ENCODE measurements around the gene IL4R. TPM values are rescaled to one million over a fixed set of nuclear protein-coding genes. Genes with fewer than 3 reads are reported as not detected.

The IL4R gene
- total RNA-seq, 3 donors from 2014 or later, result 18.7 to 53.4 (median 51.8) TPM

DNA sequence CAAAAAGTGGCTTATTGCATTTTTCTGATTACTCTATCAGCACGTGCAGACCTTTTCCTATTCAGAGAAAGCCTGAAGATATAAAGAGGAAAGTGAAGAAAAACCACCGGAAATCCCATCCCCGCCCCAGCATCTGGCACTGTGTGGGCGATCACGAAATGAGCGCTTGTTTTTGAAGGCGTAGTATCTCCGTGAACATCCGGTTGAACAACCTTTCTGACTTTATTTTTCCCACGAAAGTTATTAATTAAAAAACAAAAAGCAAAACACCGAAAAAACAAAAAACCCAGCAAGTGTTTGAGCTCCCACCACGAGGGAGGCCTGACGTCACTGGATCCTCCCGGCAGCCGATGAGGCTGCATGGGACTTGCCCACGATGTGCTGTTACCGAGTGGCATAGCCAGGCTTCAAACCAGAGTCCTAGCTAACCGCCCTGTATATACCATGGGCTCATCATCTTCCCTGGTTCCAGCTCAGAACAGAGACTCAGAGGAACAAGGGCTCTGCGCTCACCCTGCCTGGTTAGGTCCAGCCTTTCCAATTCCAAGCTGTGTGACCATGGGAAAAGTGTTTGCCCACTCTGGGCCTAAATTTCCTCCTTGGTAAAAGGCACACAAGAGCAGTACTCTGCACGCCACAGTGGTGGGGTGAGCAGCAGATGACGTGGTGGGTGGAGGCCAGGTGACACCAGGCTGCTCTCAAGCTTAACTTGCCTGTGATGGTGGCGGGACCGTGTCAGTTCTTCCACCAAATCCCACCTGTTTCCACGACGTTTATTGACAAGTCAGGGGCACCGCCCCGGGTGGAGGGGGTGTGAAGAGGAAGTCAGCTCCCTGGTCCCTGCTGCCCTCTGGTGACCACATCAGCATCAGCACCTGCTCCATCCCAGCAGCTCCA, 53.9 kb downstream of the IL4R start:
- H3K27me3 ChIP-seq, result no peaks in the 10 kb centered on the region
- H3K4me1 ChIP-seq, result no peaks in the 10 kb centered on the region
- peak overlapping the region; percentile 57 to 70 for H3K27ac ChIP-seq
- peak overlapping the region; percentile 20 to 42 (median 28) for H3K4me3 ChIP-seq
- DNase-seq (ENCODE audit: low spot score in 2 of 2), result peak; percentile 59 to 70
- H3K36me3 ChIP-seq, result no peaks in the 10 kb centered on the region
- intact Hi-C loops (cut with DNase I; ENCODE audit: low total_unique reads), result loop anchor here (5.0 kb wide), 1 partner anchor 410 kb away; no protein-coding TSS in a partner anchor
- no peaks in the 10 kb centered on the region for H3K9me3 ChIP-seq
- TF ChIP-seq POLR2AphosphoS5 (IDR thresholded peaks at IDR 0.05) (peak in 2 of 3 donors; percentile 22 to 39), POLR2A (IDR thresholded peaks at IDR 0.05) (no peak)
- TF ChIP-seq, protein P1, sequence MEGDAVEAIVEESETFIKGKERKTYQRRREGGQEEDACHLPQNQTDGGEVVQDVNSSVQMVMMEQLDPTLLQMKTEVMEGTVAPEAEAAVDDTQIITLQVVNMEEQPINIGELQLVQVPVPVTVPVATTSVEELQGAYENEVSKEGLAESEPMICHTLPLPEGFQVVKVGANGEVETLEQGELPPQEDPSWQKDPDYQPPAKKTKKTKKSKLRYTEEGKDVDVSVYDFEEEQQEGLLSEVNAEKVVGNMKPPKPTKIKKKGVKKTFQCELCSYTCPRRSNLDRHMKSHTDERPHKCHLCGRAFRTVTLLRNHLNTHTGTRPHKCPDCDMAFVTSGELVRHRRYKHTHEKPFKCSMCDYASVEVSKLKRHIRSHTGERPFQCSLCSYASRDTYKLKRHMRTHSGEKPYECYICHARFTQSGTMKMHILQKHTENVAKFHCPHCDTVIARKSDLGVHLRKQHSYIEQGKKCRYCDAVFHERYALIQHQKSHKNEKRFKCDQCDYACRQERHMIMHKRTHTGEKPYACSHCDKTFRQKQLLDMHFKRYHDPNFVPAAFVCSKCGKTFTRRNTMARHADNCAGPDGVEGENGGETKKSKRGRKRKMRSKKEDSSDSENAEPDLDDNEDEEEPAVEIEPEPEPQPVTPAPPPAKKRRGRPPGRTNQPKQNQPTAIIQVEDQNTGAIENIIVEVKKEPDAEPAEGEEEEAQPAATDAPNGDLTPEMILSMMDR (IDR thresholded peaks at IDR 0.05), result peak in 2 of 3 donors; percentile 69 to 71

DNA sequence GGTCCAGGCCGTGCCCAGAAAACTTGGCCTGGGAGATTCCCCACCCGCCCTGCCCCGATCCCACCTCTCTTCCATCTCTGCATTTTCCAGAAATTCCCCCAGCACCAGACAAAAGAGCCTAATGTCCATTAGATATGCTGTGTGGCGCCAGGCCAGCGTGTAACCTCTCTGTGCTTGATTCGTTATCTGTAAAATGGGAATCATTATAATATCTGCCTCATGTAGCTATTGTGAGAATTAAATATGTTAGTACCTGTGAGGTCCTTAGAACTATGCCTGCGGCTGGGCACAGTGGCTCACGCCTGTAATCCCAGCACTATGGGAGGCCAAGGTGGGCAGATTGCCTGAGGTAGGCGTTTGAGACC, 54.6 kb downstream of the IL4R start:
- H3K27me3 ChIP-seq, result no peaks in the 10 kb centered on the region
- H3K27ac ChIP-seq, result peak overlapping the region in 1 of 2 donors; percentile 57
- no peaks in the 10 kb centered on the region for H3K4me1 ChIP-seq
- no peaks in the 10 kb centered on the region for H3K36me3 ChIP-seq
- TF ChIP-seq POLR2A (IDR thresholded peaks at IDR 0.05) (no peak), POLR2AphosphoS5 (IDR thresholded peaks at IDR 0.05) (no peak)
- TF ChIP-seq, protein P1 (IDR thresholded peaks at IDR 0.05), result no peak
- DNase-seq (ENCODE audit: low spot score in 2 of 2), result no peak
- H3K9me3 ChIP-seq, result no peaks in the 10 kb centered on the region
- intact Hi-C loops (cut with DNase I; ENCODE audit: low total_unique reads), result loop anchor here (5.0 kb wide), 1 partner anchor 411 kb away; no protein-coding TSS in a partner anchor
- no peak overlapping the region for H3K4me3 ChIP-seq

DNA sequence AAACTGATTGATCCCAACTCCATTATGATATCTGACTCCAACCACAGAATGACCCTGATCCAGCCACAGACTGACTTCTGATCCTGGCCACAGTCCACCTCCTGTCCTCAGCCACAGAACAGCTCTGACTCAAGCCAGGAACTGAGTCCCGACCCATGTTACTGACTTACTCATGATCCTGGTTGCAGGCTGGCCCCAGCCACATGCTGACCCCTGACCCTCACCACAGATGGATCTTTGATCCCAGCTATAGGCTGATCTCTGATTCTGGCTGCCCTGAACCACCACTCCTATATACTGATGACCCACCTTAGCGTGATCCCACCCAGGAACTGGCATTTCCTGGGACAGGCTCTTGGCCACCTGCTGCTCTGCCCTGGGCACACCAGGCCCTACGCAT, 56.0 kb downstream of the IL4R start:
- DNase-seq (ENCODE audit: low spot score in 2 of 2), result no peak
- Histone ChIP-seq H3K4me3 (no peak overlapping the region), H3K9me3 (no peaks in the 10 kb centered on the region), H3K27ac (no peak overlapping the region), H3K4me1 (no peaks in the 10 kb centered on the region), H3K27me3 (no peaks in the 10 kb centered on the region), H3K36me3 (no peaks in the 10 kb centered on the region)
- intact Hi-C loops (cut with DNase I; ENCODE audit: low total_unique reads), result loop anchor here (5.0 to 10.0 kb wide), 2 partner anchors 195 to 413 kb away; no protein-coding TSS in a partner anchor
- TF ChIP-seq POLR2AphosphoS5 (IDR thresholded peaks at IDR 0.05) (no peak), POLR2A (IDR thresholded peaks at IDR 0.05) (no peak)
- TF ChIP-seq, protein P1 (IDR thresholded peaks at IDR 0.05), result no peak

DNA sequence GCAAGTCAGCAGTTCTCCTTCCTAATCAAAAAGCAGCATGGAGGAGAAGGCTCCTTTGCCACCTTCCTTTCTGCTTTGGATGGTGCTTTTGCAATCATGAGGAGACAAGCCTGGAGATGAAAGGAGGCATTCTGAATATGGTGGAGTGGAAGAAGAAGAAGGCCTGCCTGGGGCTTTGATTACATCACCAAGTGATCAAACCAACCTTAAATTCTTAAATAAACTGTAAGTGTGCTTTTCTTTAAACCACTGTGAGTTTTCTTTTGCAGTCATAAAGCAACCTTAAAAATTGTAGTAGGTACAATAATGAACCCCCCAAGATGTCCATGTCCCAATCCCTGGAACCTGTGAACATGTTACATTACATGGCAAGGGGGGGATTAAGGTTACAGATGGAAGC, 56.5 kb downstream of the IL4R start:
- H3K27me3 ChIP-seq, result no peaks in the 10 kb centered on the region
- no peaks in the 10 kb centered on the region for H3K36me3 ChIP-seq
- intact Hi-C loops (cut with DNase I; ENCODE audit: low total_unique reads), result loop anchor here (10.0 kb wide), 1 partner anchor 196 kb away; no protein-coding TSS in a partner anchor
- no peak for DNase-seq (ENCODE audit: low spot score in 2 of 2)
- H3K9me3 ChIP-seq, result no peaks in the 10 kb centered on the region
- TF ChIP-seq POLR2A (IDR thresholded peaks at IDR 0.05) (no peak), POLR2AphosphoS5 (IDR thresholded peaks at IDR 0.05) (no peak)
- TF ChIP-seq, protein P1 (IDR thresholded peaks at IDR 0.05), result no peak
- H3K27ac ChIP-seq, result no peak overlapping the region
- H3K4me3 ChIP-seq, result no peak overlapping the region
- H3K4me1 ChIP-seq, result no peaks in the 10 kb centered on the region

DNA sequence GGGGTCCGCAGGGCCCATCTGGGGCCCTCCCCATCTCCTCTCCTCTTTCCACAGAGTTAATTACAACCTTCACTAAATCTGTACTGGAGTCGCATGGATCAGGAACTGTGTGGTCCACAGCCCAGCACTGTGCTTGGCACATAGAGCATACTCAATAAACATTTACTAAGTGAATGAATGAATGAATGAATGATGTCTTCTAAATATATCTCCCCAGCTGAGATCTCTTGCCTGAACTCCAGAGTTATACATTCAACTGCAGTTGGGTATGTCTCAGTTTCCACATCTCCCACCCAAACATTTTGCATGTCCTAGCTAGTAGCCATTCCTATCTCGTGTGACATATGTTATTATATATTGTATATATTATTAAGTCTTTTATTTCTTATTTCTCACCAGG, 59.5 kb downstream of the IL4R start:
- Histone ChIP-seq H3K9me3 (no peaks in the 10 kb centered on the region), H3K27ac (no peak overlapping the region), H3K4me3 (no peak overlapping the region), H3K36me3 (no peaks in the 10 kb centered on the region), H3K27me3 (no peaks in the 10 kb centered on the region), H3K4me1 (no peaks in the 10 kb centered on the region)
- DNase-seq (ENCODE audit: low spot score in 2 of 2), result no peak
- TF ChIP-seq, protein P1 (IDR thresholded peaks at IDR 0.05), result no peak
- TF ChIP-seq POLR2AphosphoS5 (IDR thresholded peaks at IDR 0.05) (no peak), POLR2A (IDR thresholded peaks at IDR 0.05) (no peak)
- intact Hi-C loops (cut with DNase I; ENCODE audit: low total_unique reads), result loop anchor here (10.0 kb wide), 1 partner anchor 199 kb away; no protein-coding TSS in a partner anchor
